SK-N-SH (cell line): ENCODE data around the gene ARIH2. TPM values are rescaled to one million over a fixed set of nuclear protein-coding genes. Genes with fewer than 3 reads are reported as not detected.

Experiments used
- CTCF ChIA-PET: fragments of 300-600, 350-600 bp; formaldehyde crosslinking; extraction: SDS; loops from one replicate; lab custom pipeline; 2021; lab: Yijun Ruan, JAX
- POLR2A ChIA-PET: fragments of 350-600 bp; sonication (Branson Sonifier 250); formaldehyde crosslinking; extraction: SDS; loops from one replicate; lab custom pipeline; 2020; ENCODE audit warnings: antibody characterized with exemption, inconsistent platforms; lab: Yijun Ruan, JAX
- DNase-seq: peaks from one replicate; pipeline ENCODE4 v3.0.0; 2012
- H2AFZ ChIP-seq: fragments of 200-600 bp; sonication (generic); 2 replicates; pipeline ENCODE4 v1.8.1; 2016; ENCODE audit warnings: antibody characterized with exemption, mild to moderate bottlenecking, low read depth
- H3F3A ChIP-seq: fragments of 200-600 bp; sonication (generic); replicated peaks from 2 replicates; pipeline ENCODE3; 2016; ENCODE audit warnings: antibody characterized with exemption, mild to moderate bottlenecking; ENCODE audit not compliant: insufficient read depth
- H3K27ac ChIP-seq, 2 experiments: fragments of 200-500 bp in 1 of 2; fragments of 200-600 bp in 1 of 2; sonication (Bioruptor generic) in 1 of 2; sonication (generic), shearing (Covaris generic) in 1 of 2; 2 replicates each; pipeline versions ENCODE4 v1.5.1 to v1.6.1; 2014 to 2016; ENCODE audit warnings: low read depth in 2 of 2, inconsistent platforms in 1 of 2, low read length in 1 of 2, mild to moderate bottlenecking in 1 of 2, mixed read lengths in 1 of 2
- H3K27me3 ChIP-seq: fragments of 200-600 bp; sonication (generic), shearing (Covaris generic); 2 replicates; pipeline ENCODE4 v1.6.1; 2016; ENCODE audit warnings: mixed run types; ENCODE audit not compliant: insufficient read depth
- H3K36me3 ChIP-seq, 2 experiments: fragments of 200-500 bp in 1 of 2; fragments of 200-600 bp in 1 of 2; sonication (Bioruptor generic) in 1 of 2; sonication (generic) in 1 of 2; replicated peaks in 1 of 2; 2 replicates each; pipeline versions ENCODE3 to v1.5.1; 2014 to 2016; ENCODE audit warnings: low read length in 1 of 2, mild to moderate bottlenecking in 1 of 2; ENCODE audit not compliant: insufficient read depth in 2 of 2, control insufficient read depth in 1 of 2
- H3K4me1 ChIP-seq, 2 experiments: fragments of 200-500 bp in 1 of 2; fragments of 200-600 bp in 1 of 2; sonication (Bioruptor generic) in 1 of 2; sonication (generic), shearing (Covaris generic) in 1 of 2; 2 replicates each; pipeline versions ENCODE4 v1.5.1 to v1.6.1; 2014 to 2016; ENCODE audit warnings: low read depth in 1 of 2, low read length in 1 of 2, mixed run types in 1 of 2; ENCODE audit not compliant: insufficient read depth in 2 of 2, control insufficient read depth in 1 of 2
- H3K4me2 ChIP-seq: fragments of 200-600 bp; sonication (generic), shearing (Covaris generic); 2 replicates; pipeline ENCODE4 v1.6.1; 2017; ENCODE audit warnings: mixed run types
- H3K4me3 ChIP-seq, 2 experiments: fragments of 200-500 bp in 1 of 2; fragments of 200-600 bp in 1 of 2; sonication (Bioruptor generic) in 1 of 2; sonication (generic), shearing (Covaris generic) in 1 of 2; 2 replicates each; pipeline versions ENCODE4 v1.5.1 to v1.8.1; 2014 to 2016; ENCODE audit warnings: low read depth in 2 of 2, inconsistent platforms in 1 of 2, low read length in 1 of 2, mild to moderate bottlenecking in 1 of 2, mixed read lengths in 1 of 2, moderate library complexity in 1 of 2
- H3K79me2 ChIP-seq: fragments of 200-600 bp; sonication (generic); 2 replicates; pipeline ENCODE4 v1.8.1; 2017; ENCODE audit warnings: mild to moderate bottlenecking; ENCODE audit not compliant: insufficient read depth
- H3K9ac ChIP-seq: fragments of 200-600 bp; sonication (generic); 2 replicates; pipeline ENCODE4 v1.6.1; 2017; ENCODE audit warnings: mixed run types
- H3K9me2 ChIP-seq: fragments of 200-600 bp; sonication (generic); 2 replicates; pipeline ENCODE4 v1.6.1; 2017; ENCODE audit warnings: mixed run types
- H3K9me3 ChIP-seq: fragments of 200-600 bp; sonication (generic); 2 replicates; pipeline ENCODE4 v1.6.1; 2017; ENCODE audit warnings: mixed run types, mild to moderate bottlenecking, moderate library complexity
- H4K20me1 ChIP-seq: fragments of 200-600 bp; sonication (generic); 2 replicates; pipeline ENCODE4 v1.6.1; 2017; ENCODE audit warnings: mild to moderate bottlenecking, mixed run types; ENCODE audit not compliant: insufficient read depth
- CHD2 ChIP-seq: fragments of 150-350 bp; IDR thresholded peaks from 2 replicates; pipeline ENCODE4 v1.6.1; 2018; ENCODE audit warnings: low read length; ENCODE audit not compliant: partially characterized antibody
- ELF1 ChIP-seq: IDR thresholded peaks from 2 replicates; pipeline ENCODE4 v1.4.0; 2012
- EP300 ChIP-seq, 2 experiments: IDR thresholded peaks; 2 replicates each; pipeline versions ENCODE4 v1.4.0 to v1.6.1; 2012; ENCODE audit warnings: borderline replicate concordance in 1 of 2, low read depth in 1 of 2, low read length in 1 of 2
- EZH2phosphoT487 ChIP-seq: fragments of 200-600 bp; sonication (generic); IDR thresholded peaks from 2 replicates; pipeline ENCODE4 v1.6.1; 2017; ENCODE audit warnings: low read depth, mixed run types, mild to moderate bottlenecking, antibody characterized with exemption, moderate library complexity, borderline replicate concordance
- FOSL2 ChIP-seq: IDR thresholded peaks from 2 replicates; pipeline ENCODE4 v1.4.0; 2012; ENCODE audit warnings: low read depth, mild to moderate bottlenecking, moderate library complexity, borderline replicate concordance
- FOXJ3 ChIP-seq: sonication (generic); formaldehyde crosslinking; IDR thresholded peaks from 2 replicates; pipeline ENCODE4 v1.5.1; 2020; ENCODE audit warnings: mild to moderate bottlenecking, missing genetic modification reagents
- GABPA ChIP-seq: IDR thresholded peaks from 2 replicates; pipeline ENCODE4 v1.4.0; 2012; ENCODE audit warnings: low read depth, mild to moderate bottlenecking
- GATA2 ChIP-seq: sonication (generic); formaldehyde crosslinking; IDR thresholded peaks from 2 replicates; pipeline ENCODE4 v1.5.0; 2020; ENCODE audit warnings: mild to moderate bottlenecking, missing genetic modification reagents
- JUND ChIP-seq: IDR thresholded peaks from 2 replicates; pipeline ENCODE4 v1.4.0; 2012
- MXI1 ChIP-seq: IDR thresholded peaks from 2 replicates; pipeline ENCODE4 v1.6.1; 2012; ENCODE audit warnings: mild to moderate bottlenecking, low read depth, low read length, improper control_type of control experiment
- NFIC ChIP-seq: IDR thresholded peaks from 2 replicates; pipeline ENCODE4 v1.4.0; 2012; ENCODE audit warnings: borderline replicate concordance
- POLR2AphosphoS5 ChIP-seq: IDR thresholded peaks from 2 replicates; pipeline ENCODE4 v1.6.1; 2012; ENCODE audit warnings: low read depth, low read length
- RAD21 ChIP-seq: IDR thresholded peaks from 2 replicates; pipeline ENCODE4 v1.6.1; 2012; ENCODE audit warnings: mild to moderate bottlenecking, low read length
- RFX5 ChIP-seq: IDR thresholded peaks from 2 replicates; pipeline ENCODE4 v1.6.1; 2012; ENCODE audit warnings: mild to moderate bottlenecking, improper control_type of control experiment, low read length
- SIN3A ChIP-seq: IDR thresholded peaks from 2 replicates; pipeline ENCODE4 v1.6.1; 2012; ENCODE audit warnings: low read depth, mild to moderate bottlenecking, low read length, moderate library complexity, borderline replicate concordance
- SMC3 ChIP-seq: IDR thresholded peaks from 2 replicates; pipeline ENCODE4 v1.6.1; 2012; ENCODE audit warnings: low read depth, low read length, improper control_type of control experiment
- TAF1 ChIP-seq: IDR thresholded peaks from 2 replicates; pipeline ENCODE4 v1.6.1; 2012; ENCODE audit warnings: low read depth, mild to moderate bottlenecking, low read length, moderate library complexity, borderline replicate concordance
- TEAD4 ChIP-seq: IDR thresholded peaks from 2 replicates; pipeline ENCODE4 v1.4.0; 2012; ENCODE audit warnings: mild to moderate bottlenecking, borderline replicate concordance; ENCODE audit not compliant: insufficient read depth
- WGBS: methylation state at CpG from one replicate; pipeline ENCODE4 v1.1.6; 2017; ENCODE audit warnings: low lambda C conversion rate; 5-methylcytosine and 5-hydroxymethylcytosine counted together
- polyA plus RNA-seq, 3 experiments: library from polyadenylated mRNA; depleted of rRNA; stranded (reverse); fragments of >200 nt; gene quantifications; 2 replicates each; pipeline ENCODE4 v1.2.3, GENCODE V29; 2012
- TF ChIP-seq, protein P1 (sequence below): IDR thresholded peaks from 2 replicates; pipeline ENCODE4 v1.4.0; 2012; ENCODE audit warnings: low read depth
- TF ChIP-seq, protein P2 (sequence below): IDR thresholded peaks from 2 replicates; pipeline ENCODE4 v1.6.1; 2012; ENCODE audit warnings: mild to moderate bottlenecking, low read depth, low read length, moderate library complexity
- TF ChIP-seq, protein P3 (sequence below): IDR thresholded peaks from 2 replicates; pipeline ENCODE4 v1.4.0; 2012; ENCODE audit warnings: low read depth, borderline replicate concordance
- TF ChIP-seq, protein P4 (sequence below): fragments of 150-350 bp; IDR thresholded peaks from 2 replicates; pipeline ENCODE4 v1.6.1; 2017; ENCODE audit warnings: antibody characterized with exemption, low read length, low read depth, borderline replicate concordance
- TF ChIP-seq, protein P5 (sequence below): fragments of 200-600 bp; sonication (generic); IDR thresholded peaks from 2 replicates; pipeline ENCODE4 v1.6.1; 2017; ENCODE audit warnings: antibody characterized with exemption, mild to moderate bottlenecking, moderate library complexity

Gene ARIH2
- polyA plus RNA-seq, 1 of the 3 experiments (the other 2 are of a cell fraction): 69.7 TPM

DNA sequence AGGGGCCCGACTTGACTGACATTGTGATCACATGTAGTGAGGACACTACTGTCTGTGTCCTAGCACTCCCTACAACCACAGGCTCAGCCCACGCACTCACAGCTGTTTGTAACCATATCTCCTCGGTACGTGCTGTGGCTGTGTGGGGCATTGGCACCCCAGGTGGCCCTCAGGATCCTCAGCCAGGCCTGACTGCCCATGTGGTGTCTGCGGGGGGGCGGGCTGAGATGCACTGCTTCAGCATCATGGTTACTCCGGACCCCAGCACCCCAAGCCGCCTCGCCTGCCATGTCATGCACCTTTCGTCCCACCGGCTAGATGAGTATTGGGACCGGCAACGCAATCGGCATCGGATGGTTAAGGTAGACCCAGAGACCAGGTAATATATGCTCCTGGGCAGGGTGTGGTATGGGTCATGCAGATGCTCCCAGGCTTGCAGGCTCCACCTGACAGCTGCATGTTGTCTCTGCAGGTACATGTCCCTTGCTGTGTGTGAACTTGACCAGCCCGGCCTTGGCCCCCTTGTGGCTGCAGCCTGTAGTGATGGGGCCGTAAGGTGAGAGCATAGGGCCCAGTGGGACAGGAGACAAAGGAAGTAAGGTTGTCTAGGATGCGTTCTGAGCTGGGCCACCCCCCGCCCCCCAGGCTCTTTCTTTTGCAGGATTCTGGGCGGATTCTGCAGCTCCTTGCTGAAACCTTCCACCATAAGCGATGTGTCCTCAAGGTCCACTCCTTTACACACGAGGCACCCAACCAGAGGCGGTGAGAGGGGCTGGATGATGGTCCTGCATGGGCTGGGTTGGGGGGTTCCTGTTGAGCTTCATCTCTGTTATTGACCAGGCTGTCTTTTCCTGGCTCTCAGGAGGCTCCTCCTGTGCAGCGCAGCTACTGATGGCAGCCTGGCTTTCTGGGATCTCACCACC is 95.4 kb downstream of the ARIH2 start:
- H3K4me3 ChIP-seq: no peak overlapping the region
- H3F3A ChIP-seq: peaks cover 17% of the 10 kb centered on the region
- H3K79me2 ChIP-seq: peaks cover 62% of the 10 kb centered on the region
- no peak overlapping the region for H2AFZ ChIP-seq
- H3K27ac ChIP-seq: no peak overlapping the region
- H3K4me1 ChIP-seq: peaks cover 0 to 19% of the 10 kb centered on the region in 2 experiments; a peak in 1 of 4 replicates
- H3K9ac ChIP-seq: no peak overlapping the region
- ChIA-PET CTCF (interaction anchor here (0.6 to 14.2 kb wide), 15 partner anchors 8 to 161 kb away, joined by 3 to 114 read pairs (median 4); partner anchors contain the start of genes NDUFAF3 and P4HTM), POLR2A (interaction anchor here (0.6 to 2.2 kb wide), 5 partner anchors 17 to 79 kb away, joined by 3 to 10 read pairs (median 4); no protein-coding TSS in a partner anchor)
- peaks cover 59% of the 10 kb centered on the region for H4K20me1 ChIP-seq
- H3K4me2 ChIP-seq: no peak overlapping the region
- peak; percentile 72 for DNase-seq
- 80% methylated on average over 13 of the region's 24 CpGs for whole genome bisulfite sequencing
- H3K36me3 ChIP-seq: peaks cover 9 to 54% of the 10 kb centered on the region in 2 experiments
- no peaks in the 10 kb centered on the region for H3K27me3 ChIP-seq
- no peaks in the 10 kb centered on the region for H3K9me2 ChIP-seq
- no peaks in the 10 kb centered on the region for H3K9me3 ChIP-seq
- TF ChIP-seq RAD21 (peak; percentile 45), SIN3A (0 out of 2 replicates have a peak, but pooled peaks have one; percentile 40), FOXJ3 (CRISPR knock-in tag) (no peak), MXI1 (peak; percentile 45; the same call in 1 of the 2 replicates), CHD2 (no peak), RFX5 (no peak), TAF1 (no peak), EZH2phosphoT487 (no peak), SMC3 (peak; percentile 46), ELF1 (no peak), POLR2AphosphoS5 (no peak; the same call in 1 of the 2 replicates), GABPA (no peak), JUND (no peak), TEAD4 (no peak), EP300 (IDR thresholded peaks at IDR 0.05; ENCODE audit: borderline replicate concordance in 1 of 2, low read depth in 1 of 2, low read length in 1 of 2) (no peak), FOSL2 (no peak), GATA2 (CRISPR knock-in tag) (no peak), NFIC (no peak)
- TF ChIP-seq, protein P1, sequence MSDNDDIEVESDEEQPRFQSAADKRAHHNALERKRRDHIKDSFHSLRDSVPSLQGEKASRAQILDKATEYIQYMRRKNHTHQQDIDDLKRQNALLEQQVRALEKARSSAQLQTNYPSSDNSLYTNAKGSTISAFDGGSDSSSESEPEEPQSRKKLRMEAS: no peak
- TF ChIP-seq, protein P2, sequence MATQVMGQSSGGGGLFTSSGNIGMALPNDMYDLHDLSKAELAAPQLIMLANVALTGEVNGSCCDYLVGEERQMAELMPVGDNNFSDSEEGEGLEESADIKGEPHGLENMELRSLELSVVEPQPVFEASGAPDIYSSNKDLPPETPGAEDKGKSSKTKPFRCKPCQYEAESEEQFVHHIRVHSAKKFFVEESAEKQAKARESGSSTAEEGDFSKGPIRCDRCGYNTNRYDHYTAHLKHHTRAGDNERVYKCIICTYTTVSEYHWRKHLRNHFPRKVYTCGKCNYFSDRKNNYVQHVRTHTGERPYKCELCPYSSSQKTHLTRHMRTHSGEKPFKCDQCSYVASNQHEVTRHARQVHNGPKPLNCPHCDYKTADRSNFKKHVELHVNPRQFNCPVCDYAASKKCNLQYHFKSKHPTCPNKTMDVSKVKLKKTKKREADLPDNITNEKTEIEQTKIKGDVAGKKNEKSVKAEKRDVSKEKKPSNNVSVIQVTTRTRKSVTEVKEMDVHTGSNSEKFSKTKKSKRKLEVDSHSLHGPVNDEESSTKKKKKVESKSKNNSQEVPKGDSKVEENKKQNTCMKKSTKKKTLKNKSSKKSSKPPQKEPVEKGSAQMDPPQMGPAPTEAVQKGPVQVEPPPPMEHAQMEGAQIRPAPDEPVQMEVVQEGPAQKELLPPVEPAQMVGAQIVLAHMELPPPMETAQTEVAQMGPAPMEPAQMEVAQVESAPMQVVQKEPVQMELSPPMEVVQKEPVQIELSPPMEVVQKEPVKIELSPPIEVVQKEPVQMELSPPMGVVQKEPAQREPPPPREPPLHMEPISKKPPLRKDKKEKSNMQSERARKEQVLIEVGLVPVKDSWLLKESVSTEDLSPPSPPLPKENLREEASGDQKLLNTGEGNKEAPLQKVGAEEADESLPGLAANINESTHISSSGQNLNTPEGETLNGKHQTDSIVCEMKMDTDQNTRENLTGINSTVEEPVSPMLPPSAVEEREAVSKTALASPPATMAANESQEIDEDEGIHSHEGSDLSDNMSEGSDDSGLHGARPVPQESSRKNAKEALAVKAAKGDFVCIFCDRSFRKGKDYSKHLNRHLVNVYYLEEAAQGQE: no peak
- TF ChIP-seq, protein P3, sequence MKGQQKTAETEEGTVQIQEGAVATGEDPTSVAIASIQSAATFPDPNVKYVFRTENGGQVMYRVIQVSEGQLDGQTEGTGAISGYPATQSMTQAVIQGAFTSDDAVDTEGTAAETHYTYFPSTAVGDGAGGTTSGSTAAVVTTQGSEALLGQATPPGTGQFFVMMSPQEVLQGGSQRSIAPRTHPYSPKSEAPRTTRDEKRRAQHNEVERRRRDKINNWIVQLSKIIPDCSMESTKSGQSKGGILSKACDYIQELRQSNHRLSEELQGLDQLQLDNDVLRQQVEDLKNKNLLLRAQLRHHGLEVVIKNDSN: no peak
- TF ChIP-seq, protein P4, sequence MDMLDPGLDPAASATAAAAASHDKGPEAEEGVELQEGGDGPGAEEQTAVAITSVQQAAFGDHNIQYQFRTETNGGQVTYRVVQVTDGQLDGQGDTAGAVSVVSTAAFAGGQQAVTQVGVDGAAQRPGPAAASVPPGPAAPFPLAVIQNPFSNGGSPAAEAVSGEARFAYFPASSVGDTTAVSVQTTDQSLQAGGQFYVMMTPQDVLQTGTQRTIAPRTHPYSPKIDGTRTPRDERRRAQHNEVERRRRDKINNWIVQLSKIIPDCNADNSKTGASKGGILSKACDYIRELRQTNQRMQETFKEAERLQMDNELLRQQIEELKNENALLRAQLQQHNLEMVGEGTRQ: no peak
- TF ChIP-seq, protein P5, sequence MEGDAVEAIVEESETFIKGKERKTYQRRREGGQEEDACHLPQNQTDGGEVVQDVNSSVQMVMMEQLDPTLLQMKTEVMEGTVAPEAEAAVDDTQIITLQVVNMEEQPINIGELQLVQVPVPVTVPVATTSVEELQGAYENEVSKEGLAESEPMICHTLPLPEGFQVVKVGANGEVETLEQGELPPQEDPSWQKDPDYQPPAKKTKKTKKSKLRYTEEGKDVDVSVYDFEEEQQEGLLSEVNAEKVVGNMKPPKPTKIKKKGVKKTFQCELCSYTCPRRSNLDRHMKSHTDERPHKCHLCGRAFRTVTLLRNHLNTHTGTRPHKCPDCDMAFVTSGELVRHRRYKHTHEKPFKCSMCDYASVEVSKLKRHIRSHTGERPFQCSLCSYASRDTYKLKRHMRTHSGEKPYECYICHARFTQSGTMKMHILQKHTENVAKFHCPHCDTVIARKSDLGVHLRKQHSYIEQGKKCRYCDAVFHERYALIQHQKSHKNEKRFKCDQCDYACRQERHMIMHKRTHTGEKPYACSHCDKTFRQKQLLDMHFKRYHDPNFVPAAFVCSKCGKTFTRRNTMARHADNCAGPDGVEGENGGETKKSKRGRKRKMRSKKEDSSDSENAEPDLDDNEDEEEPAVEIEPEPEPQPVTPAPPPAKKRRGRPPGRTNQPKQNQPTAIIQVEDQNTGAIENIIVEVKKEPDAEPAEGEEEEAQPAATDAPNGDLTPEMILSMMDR: peak; percentile 69
